C4-2B (cell line): ENCODE measurements around the gene BCORL1.

Experiments
- H3K27ac ChIP-seq: fragments of 450-650 bp; 2 replicates; pipeline ENCODE4 v1.5.1; 2017
- CTCF ChIP-seq: fragments of 450-650 bp; conservative IDR thresholded peaks from 2 replicates; pipeline ENCODE4 v1.5.1; 2017; ENCODE audit warnings: mild to moderate bottlenecking
- ZFX ChIP-seq: fragments of 450-650 bp; IDR thresholded peaks from 2 replicates; pipeline ENCODE4 v1.6.1; 2017

BCORL1 gene

GRCh38 chrX:130015181-130015580 is 32.7 kb downstream of the BCORL1 start:
- no peak for TF ChIP-seq ZFX
- TF ChIP-seq CTCF: no peak
- no peak overlapping the region for H3K27ac ChIP-seq

- TF ChIP-seq CTCF: no peak
- no peak for TF ChIP-seq ZFX
- no peak overlapping the region for H3K27ac ChIP-seq
These were observed 35.7 kb downstream of the BCORL1 start for GRCh38 chrX:130018143-130018542.

- TF ChIP-seq CTCF: no peak
- TF ChIP-seq ZFX: no peak
- no peak overlapping the region for H3K27ac ChIP-seq
These were observed 38.4 kb downstream of the BCORL1 start for GRCh38 chrX:130020661-130021324.

- H3K27ac ChIP-seq: no peak overlapping the region
- no peak for TF ChIP-seq CTCF
- no peak for TF ChIP-seq ZFX
These were observed 41.7 kb downstream of the BCORL1 start for GRCh38 chrX:130024127-130024526.

GRCh38 chrX:130025256-130025655 is 42.8 kb downstream of the BCORL1 start:
- TF ChIP-seq ZFX (no peak), CTCF (no peak)
- H3K27ac ChIP-seq: no peak overlapping the region

GRCh38 chrX:130027569-130027968 is 45.1 kb downstream of the BCORL1 start:
- no peak for TF ChIP-seq CTCF
- TF ChIP-seq ZFX: no peak
- no peak overlapping the region for H3K27ac ChIP-seq

GRCh38 chrX:130028196-130028595 is 45.8 kb downstream of the BCORL1 start:
- peak; percentile 81 for TF ChIP-seq CTCF
- no peak for TF ChIP-seq ZFX
- H3K27ac ChIP-seq: no peak overlapping the region
